ENCODE results near the gene GALR2.
"Not testable (repeated sequence)": the region's sequence is repeated elsewhere in the genome, so short reads cannot be mapped to it uniquely, and the experiment has no call there.

The GALR2 gene

DNA sequence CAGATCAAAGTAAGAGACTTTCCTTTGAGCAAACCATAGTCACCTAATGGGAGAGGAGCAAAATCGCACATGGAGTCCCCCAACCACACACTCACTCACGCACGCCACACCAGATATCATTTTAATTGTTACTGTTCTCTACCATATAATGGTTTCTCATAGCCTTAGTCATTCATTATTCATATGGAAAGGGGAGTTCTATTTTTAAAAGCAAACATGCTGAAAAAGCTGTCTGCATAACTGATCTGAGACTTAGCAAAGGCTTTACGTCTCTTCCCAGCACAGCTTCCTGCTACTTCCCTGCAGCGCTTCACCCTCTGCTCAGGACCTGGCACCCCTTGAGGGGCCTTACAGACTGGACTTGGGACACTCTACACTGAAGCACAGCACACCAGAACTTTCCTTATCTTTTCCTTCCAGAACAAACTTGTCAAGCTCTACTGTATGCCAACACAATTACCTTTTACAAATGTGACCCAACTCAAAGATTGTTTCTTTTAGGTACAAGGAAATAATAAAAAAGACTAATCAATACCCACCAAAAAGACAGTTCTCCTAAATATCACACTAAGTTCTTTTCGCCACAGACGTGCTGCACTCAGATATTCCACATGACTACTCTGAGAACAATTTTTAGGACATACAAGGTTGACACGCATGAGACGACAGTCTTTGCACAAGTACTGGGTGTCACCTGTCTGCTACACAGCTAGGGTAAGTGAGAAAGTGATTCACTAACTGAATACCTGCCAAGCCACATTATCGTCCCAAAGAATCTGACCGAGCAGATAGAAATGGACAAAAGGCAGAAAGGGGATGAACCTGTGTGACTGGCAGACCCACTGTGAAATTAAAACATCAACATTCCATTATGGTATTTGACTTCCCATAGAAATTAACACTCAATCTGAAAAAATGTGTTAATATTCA, 23.8 kb upstream of the GALR2 start:
- no peak for DNase-seq

DNA sequence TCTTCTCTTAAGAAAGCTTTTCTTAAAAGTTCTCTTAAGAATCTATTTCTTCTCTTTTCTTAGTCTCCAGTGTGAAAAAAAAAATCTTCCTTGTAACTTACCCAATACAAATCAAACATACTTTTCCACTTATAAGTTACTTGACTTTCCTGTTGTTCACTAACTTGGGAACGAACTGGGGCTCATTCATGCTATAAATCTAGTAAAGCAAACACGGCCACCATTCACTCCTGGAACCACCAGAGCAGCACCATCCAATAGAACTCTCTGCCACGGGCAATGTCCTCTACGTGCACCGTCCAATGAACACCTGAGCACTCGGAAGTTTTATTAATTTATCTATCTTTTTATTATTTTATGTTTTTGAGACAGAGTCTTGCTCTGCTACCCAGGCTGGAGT, 23.0 kb upstream of the GALR2 start:
- DNase-seq, result no peak

DNA sequence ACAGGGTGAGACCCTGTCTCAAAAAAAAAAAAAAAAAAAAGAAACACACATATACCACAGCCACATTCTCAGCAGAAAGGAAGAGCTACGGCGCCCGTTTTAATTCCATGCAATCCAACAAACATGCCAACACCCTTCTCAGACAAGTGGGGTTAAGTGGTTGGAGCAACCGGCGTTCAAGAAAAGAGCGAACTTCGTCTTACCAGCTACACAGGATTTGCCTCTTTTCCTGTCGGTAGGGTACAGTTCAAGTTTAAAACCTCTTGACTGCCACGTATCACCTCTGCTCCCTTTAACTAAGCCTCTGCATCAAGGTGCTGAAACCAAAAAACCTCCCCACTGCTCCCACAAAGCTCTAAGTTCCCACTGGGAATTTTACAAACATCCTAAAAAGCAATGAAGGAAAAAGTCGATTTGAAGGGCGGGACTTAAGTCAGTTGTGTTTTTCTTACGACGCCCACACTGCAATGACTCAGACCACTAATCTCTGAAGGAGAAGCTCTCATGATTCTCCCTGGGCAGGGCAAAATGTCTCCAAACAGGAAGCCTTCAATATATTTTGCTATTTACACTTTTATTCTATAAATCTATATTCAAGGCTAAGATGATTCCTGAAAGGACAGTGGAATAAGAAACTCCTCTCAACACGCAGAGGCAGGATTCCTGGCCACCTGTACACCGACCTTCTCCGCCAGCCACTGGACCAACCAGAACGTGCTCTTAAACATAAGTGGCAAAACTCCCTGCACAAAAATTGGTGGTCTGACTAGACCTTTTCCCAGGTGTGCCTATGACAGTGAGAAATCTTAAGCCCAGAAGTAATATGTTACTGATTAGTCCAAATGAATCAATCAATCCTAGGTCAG, 21.1 kb upstream of the GALR2 start:
- DNase-seq, result no peak

DNA sequence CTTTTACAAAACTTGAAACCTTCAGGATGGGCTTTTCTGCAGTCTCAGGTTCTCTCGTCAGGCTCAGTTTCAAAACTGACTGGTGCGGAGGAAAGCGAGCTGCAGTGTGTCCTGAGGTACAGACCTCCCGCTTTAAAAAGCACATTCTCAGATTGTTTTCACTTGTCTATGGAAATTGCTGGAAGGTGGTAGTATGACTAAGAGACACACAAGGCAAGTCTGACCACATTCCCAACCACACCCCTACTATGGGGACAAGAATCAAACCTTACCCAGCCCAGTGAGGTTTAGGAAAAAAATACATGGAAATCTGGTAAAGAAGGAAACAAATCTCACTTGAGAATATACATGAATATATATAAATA, 20.5 kb upstream of the GALR2 start:
- no peak for DNase-seq

DNA sequence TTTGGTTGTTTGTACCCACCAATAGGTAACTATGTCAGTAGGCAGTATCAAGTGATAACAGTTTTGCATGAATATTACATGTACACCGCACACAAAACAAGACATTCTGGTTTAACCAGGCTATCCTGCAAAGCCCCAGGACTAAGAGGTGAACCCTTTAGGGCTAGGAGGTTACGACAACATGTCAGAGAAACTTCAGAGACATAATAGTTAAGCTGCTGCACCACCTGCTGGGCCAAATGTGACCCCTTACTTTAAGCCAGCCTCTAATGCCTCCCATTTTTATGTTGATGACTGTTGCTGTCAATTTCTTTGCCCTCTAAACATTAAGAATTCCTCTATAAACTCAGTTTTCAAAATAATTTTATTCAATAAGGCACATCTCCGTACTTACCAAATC, 17.7 kb upstream of the GALR2 start:
- DNase-seq, result no peak

DNA sequence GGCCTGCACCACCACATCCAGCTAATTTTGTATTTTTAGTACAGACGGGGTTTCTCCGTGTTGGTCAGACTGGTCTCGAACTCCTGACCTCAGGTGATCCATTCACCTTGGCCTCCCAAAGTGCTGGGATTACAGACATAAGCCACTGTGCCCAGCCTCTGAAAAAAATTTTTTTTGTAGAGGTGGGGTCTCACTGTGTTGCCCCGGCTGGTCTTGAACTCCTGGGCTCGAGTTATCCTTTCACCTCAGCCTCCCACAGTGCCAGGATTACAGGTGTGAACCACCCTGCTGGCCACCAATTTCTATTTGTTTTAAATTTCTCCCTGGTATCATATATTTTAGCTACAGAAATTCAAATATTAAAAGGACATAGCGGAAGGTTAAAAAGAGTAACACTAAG, 16.3 kb upstream of the GALR2 start:
- not testable (repeated sequence) for DNase-seq

DNA sequence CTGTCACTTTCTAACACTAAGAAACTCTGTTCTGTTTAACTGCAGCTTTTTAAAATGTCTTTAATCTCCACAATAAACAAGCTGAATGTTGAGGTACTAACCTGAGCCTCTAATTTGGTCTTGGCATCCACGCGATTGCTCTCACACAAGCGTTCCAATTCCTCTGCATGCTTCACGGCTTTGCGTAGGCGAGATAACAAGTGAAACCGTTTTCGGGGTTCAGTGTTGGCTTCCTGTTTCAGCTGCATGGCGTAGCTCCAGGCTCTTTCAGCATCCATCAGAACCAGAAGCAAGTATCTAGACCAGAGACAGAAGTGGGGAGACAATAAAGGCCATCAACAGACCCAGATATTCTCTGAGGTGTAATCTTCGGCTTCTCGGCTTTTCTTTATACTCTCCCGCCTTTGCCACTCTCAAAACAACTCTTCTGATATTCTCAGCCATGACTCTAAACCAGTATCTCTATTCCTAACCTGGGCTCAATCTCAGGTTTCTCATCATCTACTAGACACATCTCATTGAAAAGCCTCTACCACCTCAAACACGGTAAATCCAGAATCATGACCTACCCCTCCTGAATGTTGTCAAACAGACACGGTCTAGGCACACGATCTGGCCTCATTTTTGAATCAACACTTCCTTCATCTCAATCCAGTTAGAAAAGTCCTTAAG, 10.6 kb upstream of the GALR2 start:
- no peak for DNase-seq

DNA sequence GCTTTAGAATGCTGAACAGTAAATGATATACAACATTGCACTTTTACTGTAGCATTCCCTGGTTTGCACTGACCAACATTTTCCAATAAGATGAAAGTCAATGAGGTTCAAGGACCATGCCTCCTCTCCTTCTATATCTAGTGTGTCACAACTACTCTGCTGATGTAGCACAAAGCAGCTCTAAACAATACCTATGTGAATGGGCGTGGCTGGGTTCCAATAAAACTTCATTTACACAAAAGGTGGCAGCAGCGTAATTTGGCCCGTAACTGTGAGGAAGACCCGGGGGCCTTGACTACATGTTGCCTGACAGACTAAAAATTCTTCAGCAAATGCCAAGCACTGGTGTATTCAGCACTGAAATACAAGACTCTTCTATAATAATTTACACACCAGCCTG, 8.8 kb upstream of the GALR2 start:
- no peak for DNase-seq

DNA sequence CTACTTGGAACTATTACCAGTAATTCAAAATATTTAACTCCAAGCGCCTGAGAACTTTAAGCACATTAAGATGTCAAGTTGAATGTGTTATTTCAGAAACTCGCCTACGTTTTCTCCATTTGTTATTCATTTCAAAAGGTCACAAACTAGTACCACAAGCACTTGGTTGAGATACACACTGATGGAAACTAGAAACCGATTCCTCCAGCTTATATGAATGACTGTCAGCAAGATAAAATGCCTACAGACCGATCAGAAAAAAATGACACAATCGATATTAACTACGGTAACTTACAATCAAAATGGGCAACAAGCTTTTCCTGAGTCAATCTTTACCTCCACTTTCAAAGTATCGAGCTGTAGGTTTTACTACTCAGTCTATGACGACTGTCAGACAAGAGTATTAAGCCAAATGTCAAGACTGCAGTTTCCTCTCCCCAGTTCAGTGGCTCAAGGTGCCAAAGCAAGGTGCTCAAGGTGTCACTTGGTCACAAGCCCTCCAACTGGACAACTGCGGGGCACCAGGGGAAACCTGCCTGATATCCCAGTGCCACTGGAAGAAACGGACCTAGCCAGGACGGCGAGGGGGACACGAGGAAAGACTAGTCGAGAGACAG, 2.9 kb upstream of the GALR2 start:
- DNase-seq, result no peak

DNA sequence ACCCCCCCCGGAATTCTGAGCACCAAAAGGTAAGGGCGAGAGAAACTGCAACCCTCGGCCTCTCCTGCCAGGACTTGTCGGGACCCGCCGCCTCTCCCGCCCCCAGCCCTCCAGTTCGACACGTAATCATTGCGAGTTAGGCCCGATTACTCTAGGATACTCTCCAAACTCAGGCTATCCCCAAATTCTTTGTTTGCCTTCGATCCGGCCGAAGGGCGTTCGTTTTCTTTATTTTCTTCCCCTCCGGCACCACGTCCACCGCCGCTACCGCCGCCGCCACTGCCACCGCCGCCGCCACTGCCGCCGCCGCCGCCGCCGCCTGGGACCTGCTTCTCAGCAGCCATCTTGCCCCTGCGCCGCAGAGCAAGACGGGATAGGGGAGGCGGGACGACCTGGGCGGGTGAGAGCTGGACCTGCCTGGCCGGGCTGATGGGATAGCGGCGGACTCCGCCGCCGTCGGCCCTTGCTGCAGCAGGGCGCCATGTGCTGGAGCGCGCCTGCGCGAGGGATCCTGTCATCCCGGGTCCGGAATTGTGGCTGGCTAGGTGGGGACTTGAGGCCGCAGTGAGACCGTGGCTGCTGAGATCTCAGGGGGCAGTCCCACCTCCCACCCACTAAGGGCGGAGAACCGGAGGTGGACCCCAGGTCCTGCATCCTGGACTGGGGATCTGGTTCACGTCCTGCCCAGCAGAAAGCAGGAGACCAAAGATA, 2.3 kb upstream of the GALR2 start, which contains the start of gene SRP68:
Gene SRP68, minus strand, starts transcription at position 370 of the 711 bp plus-strand sequence. Its CDS starts 26 bp downstream, at position 344.
- DNase-seq, result peak; percentile 53 to 70

DNA sequence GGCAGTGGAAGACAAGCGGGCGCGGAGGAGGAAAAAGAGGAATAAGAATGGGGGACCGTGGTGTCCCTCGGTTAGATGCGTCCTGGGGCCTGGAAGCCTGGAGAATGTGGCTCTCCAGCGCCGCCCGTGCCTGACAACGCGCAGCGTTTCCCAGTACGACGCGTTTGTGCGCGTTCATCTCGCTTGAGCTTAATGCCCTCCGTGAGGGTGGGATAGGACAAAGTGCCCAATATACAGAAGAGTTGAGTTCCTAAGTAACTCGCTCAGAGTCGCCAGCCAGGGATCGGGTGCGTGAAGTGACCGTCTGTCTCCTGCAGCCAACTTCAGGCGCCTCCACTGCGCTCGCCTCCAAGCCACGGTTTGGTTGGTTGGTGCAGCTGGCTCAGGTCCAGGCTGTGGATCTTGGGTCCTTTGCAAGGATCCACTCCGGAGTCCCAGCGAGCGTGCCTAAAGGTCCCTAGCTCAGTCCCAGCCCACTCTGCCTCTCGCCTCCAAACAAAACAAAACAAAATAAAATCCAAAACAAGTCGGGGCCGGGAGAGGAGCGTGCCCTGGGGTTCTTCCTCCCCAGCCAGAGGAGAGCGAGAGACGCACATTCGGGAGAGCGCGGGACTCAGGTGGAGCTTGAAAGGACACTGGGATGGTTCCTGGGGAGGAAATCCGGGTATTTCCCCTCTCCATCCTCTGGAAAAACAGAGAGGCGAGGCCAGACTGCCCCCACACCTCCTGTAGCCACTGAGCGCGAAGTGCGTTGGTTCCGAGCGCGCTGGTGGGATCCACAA, 974 bp downstream of the GALR2 start:
- no peak for DNase-seq

DNA sequence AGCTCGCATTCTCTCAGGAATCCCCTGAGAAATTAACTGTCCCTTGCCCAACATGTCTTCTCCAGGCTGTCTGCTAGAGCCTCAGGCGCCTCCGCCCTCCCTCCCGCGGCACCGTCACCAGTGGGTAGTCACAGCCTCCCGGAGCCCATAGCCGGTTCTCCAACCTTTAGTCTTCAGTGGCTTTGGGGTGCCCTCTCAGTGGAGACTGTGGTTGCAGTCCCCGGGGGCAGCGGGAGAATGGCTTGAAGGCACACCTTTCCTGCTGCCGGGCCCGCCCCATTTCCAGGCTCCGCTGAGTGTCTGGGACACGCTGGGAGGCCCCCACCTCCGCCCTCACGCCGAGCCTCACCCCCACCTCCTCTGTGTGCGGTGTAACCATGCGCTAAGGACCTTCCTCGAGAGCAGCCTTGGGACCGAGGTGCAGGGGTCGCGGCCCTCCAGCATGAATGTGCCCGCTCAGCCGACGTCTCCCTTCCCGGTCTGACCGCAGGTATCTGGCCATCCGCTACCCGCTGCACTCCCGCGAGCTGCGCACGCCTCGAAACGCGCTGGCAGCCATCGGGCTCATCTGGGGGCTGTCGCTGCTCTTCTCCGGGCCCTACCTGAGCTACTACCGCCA, 1.7 kb downstream of the GALR2 start:
- no peak for DNase-seq

DNA sequence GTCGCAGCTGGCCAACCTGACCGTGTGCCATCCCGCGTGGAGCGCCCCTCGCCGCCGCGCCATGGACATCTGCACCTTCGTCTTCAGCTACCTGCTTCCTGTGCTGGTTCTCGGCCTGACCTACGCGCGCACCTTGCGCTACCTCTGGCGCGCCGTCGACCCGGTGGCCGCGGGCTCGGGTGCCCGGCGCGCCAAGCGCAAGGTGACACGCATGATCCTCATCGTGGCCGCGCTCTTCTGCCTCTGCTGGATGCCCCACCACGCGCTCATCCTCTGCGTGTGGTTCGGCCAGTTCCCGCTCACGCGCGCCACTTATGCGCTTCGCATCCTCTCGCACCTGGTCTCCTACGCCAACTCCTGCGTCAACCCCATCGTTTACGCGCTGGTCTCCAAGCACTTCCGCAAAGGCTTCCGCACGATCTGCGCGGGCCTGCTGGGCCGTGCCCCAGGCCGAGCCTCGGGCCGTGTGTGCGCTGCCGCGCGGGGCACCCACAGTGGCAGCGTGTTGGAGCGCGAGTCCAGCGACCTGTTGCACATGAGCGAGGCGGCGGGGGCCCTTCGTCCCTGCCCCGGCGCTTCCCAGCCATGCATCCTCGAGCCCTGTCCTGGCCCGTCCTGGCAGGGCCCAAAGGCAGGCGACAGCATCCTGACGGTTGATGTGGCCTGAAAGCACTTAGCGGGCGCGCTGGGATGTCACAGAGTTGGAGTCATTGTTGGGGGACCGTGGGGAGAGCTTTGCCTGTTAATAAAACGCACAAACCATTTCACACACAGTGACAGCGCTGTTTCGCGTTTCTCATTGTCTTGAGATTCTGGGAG, 2.4 kb downstream of the GALR2 start:
- DNase-seq, result no peak

DNA sequence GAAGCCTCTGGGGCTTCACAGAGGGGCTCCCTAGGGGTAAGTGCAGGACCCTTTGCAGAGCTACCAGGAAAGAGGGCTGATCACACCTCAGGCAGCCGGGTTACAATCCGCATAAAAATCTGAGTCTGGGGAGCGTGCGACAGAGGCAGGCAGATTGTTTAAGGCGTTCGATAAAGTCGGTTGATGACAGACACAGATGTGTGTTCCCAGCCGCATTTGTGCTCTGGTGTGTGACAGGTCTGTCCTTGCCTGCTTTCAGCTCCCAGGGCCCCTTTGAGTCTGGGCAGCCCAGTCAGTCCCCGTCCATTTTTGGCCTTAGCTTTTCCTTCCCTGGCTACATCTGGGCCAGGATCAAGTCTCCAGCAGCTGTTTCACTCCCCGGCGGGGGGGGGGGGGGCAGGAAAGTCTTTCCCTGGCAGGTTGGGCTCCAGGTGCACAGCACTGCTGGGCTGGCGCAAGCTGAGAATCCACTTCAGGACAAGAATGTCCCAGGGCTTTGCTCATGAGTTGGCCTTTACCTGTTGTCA, 3.1 kb downstream of the GALR2 start:
- DNase-seq, result no peak

DNA sequence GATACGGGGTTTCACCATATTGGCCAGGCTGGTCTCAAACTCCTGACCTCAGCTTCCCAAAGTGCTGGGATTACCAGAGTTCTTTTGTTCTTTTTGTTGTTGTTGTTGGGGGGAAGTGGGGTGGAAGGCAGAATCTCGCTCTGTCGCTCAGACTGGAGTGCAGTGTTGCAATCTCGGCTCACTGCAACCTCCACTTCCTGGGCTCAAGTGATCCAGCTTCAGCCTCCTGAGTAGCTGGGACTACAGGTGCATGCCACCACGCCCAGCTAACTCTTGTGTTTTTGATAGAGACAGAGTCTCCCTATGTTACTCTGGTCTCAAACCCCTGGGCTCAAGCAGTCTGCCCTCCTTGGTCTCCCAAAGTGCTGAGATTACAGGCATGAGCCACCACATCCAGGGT, 3.8 kb downstream of the GALR2 start:
- not testable (repeated sequence) for DNase-seq

DNA sequence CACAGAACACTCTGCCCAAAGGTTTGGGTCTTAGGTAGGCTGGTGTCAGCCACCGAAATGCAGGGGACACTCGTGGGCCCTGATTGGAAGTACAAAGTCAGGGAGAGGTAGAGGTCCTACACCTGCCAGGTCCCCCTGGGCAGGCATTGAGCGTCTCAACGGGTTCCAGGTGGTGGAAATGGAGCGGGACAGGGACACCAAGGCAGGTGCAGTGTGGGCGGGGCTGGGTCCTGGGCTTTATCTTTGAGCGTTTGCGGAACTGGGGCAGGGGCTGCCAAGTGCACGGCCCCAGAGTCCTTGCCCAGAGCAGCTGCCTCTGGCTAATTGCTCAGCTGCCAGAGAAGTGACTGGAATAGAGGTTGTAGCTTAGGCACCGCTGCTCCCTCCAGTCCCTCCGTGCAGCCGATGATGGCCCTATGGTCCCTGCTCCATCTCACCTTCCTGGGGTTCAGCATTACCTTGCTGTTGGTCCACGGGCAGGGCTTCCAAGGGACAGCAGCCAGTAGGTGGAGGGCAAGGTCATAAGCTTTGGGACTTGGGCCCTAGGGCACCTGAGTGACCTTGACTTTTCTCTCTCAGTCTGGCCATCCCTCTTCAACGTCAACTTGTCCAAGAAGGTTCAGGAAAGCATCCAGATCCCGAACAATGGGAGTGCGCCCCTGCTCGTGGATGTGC, 4.4 kb downstream of the GALR2 start, which contains the start of gene ZACN:
Gene ZACN, plus strand, starts transcription at position 323 of the 675 bp plus-strand sequence. Its CDS starts 83 bp downstream, at position 406.
- DNase-seq, result no peak

DNA sequence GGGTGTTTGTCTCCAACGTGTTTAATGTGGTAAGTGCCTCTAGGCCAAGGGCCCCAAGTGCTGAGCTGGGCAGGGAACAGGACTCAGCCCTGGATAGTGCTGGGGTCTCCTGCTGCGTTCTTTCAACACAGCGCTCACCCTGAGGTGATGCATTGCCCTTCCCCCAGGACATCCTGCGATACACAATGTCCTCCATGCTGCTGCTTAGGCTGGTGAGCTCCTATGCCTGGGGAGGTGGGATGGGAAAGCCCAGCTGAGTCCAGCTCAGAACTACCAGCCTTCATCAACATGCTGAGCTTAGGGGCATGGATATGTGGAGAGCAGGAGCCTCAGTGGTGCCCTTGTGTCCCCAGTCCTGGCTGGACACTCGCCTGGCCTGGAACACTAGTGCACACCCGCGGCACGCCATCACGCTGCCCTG, 5.0 kb downstream of the GALR2 start:
- DNase-seq, result no peak

DNA sequence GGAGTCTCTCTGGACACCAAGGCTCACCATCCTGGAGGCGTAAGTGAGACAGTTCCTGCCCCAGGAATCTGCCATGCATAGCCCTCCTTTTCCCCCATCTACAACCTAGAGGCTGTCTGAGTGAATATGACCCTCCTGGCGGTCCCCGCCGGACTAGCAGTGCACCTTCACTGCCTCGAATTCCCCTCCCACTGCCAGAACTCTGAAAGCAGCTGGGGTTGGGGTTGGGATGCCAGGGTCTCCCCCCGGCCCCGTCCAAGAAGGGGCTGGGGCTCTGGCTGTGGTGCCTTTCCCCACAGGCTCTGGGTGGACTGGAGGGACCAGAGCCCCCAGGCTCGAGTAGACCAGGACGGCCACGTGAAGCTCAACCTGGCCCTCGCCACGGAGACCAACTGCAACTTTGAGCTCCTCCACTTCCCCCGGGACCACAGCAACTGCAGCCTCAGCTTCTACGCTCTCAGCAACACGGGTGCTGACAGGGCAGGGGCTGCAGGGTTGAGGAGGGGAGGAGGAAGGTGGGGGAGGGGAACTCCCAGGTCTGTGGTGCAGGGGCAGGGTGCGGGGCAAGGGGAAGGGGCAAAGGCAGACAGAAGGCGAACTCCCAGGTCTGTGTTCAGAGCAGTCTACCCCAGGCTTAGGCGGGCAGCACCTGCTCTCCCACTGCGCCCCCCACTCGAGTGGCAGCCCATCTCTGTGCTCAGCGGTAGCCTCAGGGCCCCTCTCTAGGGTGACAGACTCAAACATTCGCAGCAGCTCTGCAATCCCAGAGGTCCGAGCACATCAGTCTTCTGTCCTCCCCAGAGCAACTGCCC, 5.6 kb downstream of the GALR2 start:
- no peak for DNase-seq
